Activated CD8-positive, alpha-beta T cell treated with anti-CD3 and anti-CD28 coated beads for 36 hours (primary cell): ENCODE data around the gene CCL22. TPM values are rescaled to one million over a fixed set of nuclear protein-coding genes. Genes with fewer than 3 reads are reported as not detected.

Source experiments
- ATAC-seq: fragments of 200-7000 bp; cut with Tn5 transposase; one replicate; pipeline ENCODE4 v1.10.0; 2021; ENCODE audit warnings: mild to moderate bottlenecking, moderate library complexity
- CTCF ChIA-PET: fragments of 350-600 bp; sonication (Branson Sonifier 250); formaldehyde crosslinking; loops from one replicate; lab custom pipeline; 2021; ENCODE audit warnings: antibody characterized with exemption; lab: Charles Lee
- POLR2A ChIA-PET: fragments of 350-600 bp; sonication (Branson Sonifier 250); formaldehyde crosslinking; loops from one replicate; lab custom pipeline; 2021; ENCODE audit warnings: antibody characterized with exemption; lab: Charles Lee
- DNase-seq: peaks from one replicate; pipeline ENCODE4 v3.0.0-alpha.2; 2020
- H3K27ac Mint-ChIP-seq: one replicate; pipeline ENCODE4 v1.8.0; 2021; ENCODE audit warnings: mild to moderate bottlenecking, mixed read lengths
- H3K27me3 Mint-ChIP-seq: one replicate; pipeline ENCODE4 v1.8.0; 2021; ENCODE audit warnings: mixed read lengths
- H3K36me3 Mint-ChIP-seq: one replicate; pipeline ENCODE4 v1.8.0; 2021; ENCODE audit warnings: low read depth, mixed read lengths
- H3K4me1 Mint-ChIP-seq: one replicate; pipeline ENCODE4 v1.8.0; 2021; ENCODE audit warnings: low read depth, mixed read lengths
- H3K4me3 Mint-ChIP-seq: one replicate; pipeline ENCODE4 v1.8.0; 2021; ENCODE audit warnings: mild to moderate bottlenecking, moderate library complexity, mixed read lengths
- H3K9me3 Mint-ChIP-seq: one replicate; pipeline ENCODE4 v1.8.0; 2021; ENCODE audit warnings: mixed read lengths
- CTCF ChIP-seq: fragments of 200-600 bp; IDR thresholded peaks from one replicate; pipeline ENCODE4 v1.8.0; 2022; ENCODE audit warnings: antibody characterized with exemption, mild to moderate bottlenecking
- intact Hi-C: fragments of 100-400 bp; cut with micrococcal nuclease; formaldehyde crosslinking; loops from one replicate; pipeline ENCODE4 v1.10.0; 2022
- total RNA-seq, 2 experiments: library from RNA; stranded (reverse); gene quantifications; one replicate each; pipeline ENCODE4 v1.2.3, GENCODE V29; 2021

CCL22 gene
- total RNA-seq, 2 experiments from 2014 or later, result 7.1 to 7.4 TPM

GRCh38 chr16:57345666-57346204, 12.8 kb upstream of the CCL22 start:
- no peak for TF ChIP-seq CTCF
- Mint-ChIP-seq H3K4me3 (no peak overlapping the region), H3K36me3 (no peaks in the 10 kb centered on the region), H3K27ac (no peak overlapping the region), H3K27me3 (peaks cover 45% of the 10 kb centered on the region), H3K9me3 (no peaks in the 10 kb centered on the region), H3K4me1 (peaks cover 21% of the 10 kb centered on the region)
- intact Hi-C loops, result no loop called here
- ChIA-PET POLR2A (no interaction called here), CTCF (no interaction called here)
- ATAC-seq (no peak), DNase-seq (no peak)

- intact Hi-C loops, result no loop called here
- Mint-ChIP-seq H3K27me3 (peaks cover 41% of the 10 kb centered on the region), H3K4me1 (peaks cover 21% of the 10 kb centered on the region), H3K4me3 (no peak overlapping the region), H3K9me3 (no peaks in the 10 kb centered on the region), H3K27ac (no peak overlapping the region), H3K36me3 (no peaks in the 10 kb centered on the region)
- DNase-seq, result no peak
- no peak for ATAC-seq
- ChIA-PET CTCF (interaction anchor here (1.1 kb wide), 1 partner anchor 99 kb away, joined by 3 read pairs; the partner anchor contains the start of genes CIAPIN1 and COQ9), POLR2A (interaction anchor here (0.7 to 0.9 kb wide), 2 partner anchors 12 to 73 kb away, joined by 3 read pairs; no protein-coding TSS in a partner anchor)
- TF ChIP-seq CTCF, result no peak
Measured at GRCh38 chr16:57347858-57348257, 10.7 kb upstream of the CCL22 start.

GRCh38 chr16:57348327-57348726, 10.3 kb upstream of the CCL22 start:
- Mint-ChIP-seq H3K4me3 (no peak overlapping the region), H3K27me3 (peaks cover 39% of the 10 kb centered on the region), H3K4me1 (peaks cover 21% of the 10 kb centered on the region), H3K9me3 (no peaks in the 10 kb centered on the region), H3K27ac (no peak overlapping the region), H3K36me3 (no peaks in the 10 kb centered on the region)
- ATAC-seq, result no peak
- DNase-seq, result no peak
- intact Hi-C loops, result no loop called here
- ChIA-PET CTCF (interaction anchor here (1.1 kb wide), 1 partner anchor 98 kb away, joined by 3 read pairs; the partner anchor contains the start of genes CIAPIN1 and COQ9), POLR2A (interaction anchor here (0.9 kb wide), 1 partner anchor 11 kb away, joined by 3 read pairs; no protein-coding TSS in a partner anchor)
- no peak for TF ChIP-seq CTCF

- CTCF ChIA-PET, result no interaction called here
- TF ChIP-seq CTCF, result no peak
- intact Hi-C loops, result no loop called here
- POLR2A ChIA-PET, result no interaction called here
- no peaks in the 10 kb centered on the region for H3K36me3 Mint-ChIP-seq
- ATAC-seq, result peak; percentile 99
- peaks cover 36% of the 10 kb centered on the region for H3K27me3 Mint-ChIP-seq
- DNase-seq, result peak; percentile 75
- H3K9me3 Mint-ChIP-seq, result no peaks in the 10 kb centered on the region
- no peak overlapping the region for H3K27ac Mint-ChIP-seq
- H3K4me3 Mint-ChIP-seq, result peak overlapping the region; percentile 17
- H3K4me1 Mint-ChIP-seq, result peaks cover 21% of the 10 kb centered on the region
Measured at GRCh38 chr16:57349212-57350031, 9.2 kb upstream of the CCL22 start.

- intact Hi-C loops, result no loop called here
- H3K4me3 Mint-ChIP-seq, result no peak overlapping the region
- TF ChIP-seq CTCF, result no peak
- H3K27me3 Mint-ChIP-seq, result peaks cover 24% of the 10 kb centered on the region
- ChIA-PET POLR2A (no interaction called here), CTCF (no interaction called here)
- DNase-seq (no peak), ATAC-seq (no peak)
- H3K4me1 Mint-ChIP-seq, result peaks cover 17% of the 10 kb centered on the region
- no peaks in the 10 kb centered on the region for H3K9me3 Mint-ChIP-seq
- H3K36me3 Mint-ChIP-seq, result no peaks in the 10 kb centered on the region
- no peak overlapping the region for H3K27ac Mint-ChIP-seq
Measured at GRCh38 chr16:57352636-57353047, 5.9 kb upstream of the CCL22 start.
